ENCODE data around the gene PRKX.
"Not testable (repeated sequence)": the region's sequence is repeated elsewhere in the genome, so short reads cannot be mapped to it uniquely, and the experiment has no call there.

Gene PRKX

DNA sequence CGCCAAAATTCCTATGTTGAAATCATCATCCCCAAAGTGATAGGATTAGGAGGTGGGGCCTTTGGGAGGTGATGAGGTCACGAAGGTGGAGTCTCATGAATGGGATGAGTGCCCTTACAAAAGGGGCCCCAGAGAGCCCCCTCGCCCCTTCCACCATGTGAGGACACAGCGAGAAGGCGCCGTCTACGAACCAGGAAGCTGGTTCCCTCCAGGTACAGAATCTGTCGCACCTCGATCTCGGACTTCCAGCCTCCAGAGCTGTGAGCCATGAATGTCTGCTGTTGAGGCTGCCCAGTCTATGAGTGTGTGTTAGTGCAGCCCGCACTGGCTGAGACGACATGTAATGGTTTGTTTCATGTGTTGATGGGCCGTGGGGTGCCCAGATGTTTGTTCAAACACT is 60.3 kb downstream of the PRKX start:
- no peak for DNase-seq (ENCODE audit: low read depth)

DNA sequence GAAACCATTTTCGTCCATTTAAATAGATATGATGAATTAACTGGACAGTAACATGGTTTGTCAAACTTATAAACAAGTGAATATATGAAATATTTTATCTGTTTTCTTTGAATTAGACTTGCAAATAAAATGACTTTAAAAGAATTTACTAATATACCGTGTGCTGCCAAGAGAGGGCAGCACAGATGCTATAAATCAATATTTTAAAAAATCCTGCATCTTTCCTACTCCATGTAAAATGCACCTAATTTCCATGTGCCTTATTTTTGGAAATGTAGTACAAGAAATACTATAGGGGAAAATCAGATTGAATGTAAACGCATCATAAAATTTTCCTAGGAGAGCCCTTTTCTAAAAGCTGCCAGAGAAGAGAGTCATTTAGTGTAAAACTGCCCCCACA is 62.2 kb downstream of the PRKX start:
- DNase-seq (ENCODE audit: low read depth), result no peak

- no peak for DNase-seq (ENCODE audit: low read depth)
Observed at GRCh38 chrX:3648084-3648483, 65.4 kb downstream of the PRKX start.

GRCh38 chrX:3639858-3640631 is 73.4 kb downstream of the PRKX start:
- DNase-seq (ENCODE audit: low read depth), result not testable (repeated sequence)

GRCh38 chrX:3639236-3639635 is 74.2 kb downstream of the PRKX start:
- no peak for DNase-seq (ENCODE audit: low read depth)

- no peak for DNase-seq (ENCODE audit: low read depth)
Observed at GRCh38 chrX:3638280-3638873, 75.1 kb downstream of the PRKX start.

DNA sequence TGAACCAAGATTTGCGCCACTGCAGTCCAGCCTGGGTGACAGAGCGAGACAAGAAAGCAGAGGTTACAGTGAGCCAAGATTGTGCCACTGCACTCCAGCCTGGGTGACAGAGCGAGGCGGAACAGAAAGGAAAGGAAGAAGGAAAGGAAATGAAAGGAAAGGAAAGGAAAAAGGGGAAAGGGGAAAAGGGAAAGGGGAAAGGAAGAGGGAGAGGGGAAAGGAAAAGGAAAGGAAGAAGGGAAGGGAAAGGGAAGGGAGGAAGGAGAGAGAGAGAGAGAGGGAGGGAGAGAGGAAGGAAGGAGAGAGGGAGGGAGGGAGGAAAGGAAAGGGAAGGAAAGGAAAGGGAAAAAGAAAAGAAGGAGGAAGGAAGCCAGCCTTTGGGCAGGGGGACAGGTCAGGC is 76.6 kb downstream of the PRKX start:
- DNase-seq (ENCODE audit: low read depth), result no peak

- DNase-seq (ENCODE audit: low read depth), result no peak
Observed at GRCh38 chrX:3631196-3631595, 82.3 kb downstream of the PRKX start.

DNA sequence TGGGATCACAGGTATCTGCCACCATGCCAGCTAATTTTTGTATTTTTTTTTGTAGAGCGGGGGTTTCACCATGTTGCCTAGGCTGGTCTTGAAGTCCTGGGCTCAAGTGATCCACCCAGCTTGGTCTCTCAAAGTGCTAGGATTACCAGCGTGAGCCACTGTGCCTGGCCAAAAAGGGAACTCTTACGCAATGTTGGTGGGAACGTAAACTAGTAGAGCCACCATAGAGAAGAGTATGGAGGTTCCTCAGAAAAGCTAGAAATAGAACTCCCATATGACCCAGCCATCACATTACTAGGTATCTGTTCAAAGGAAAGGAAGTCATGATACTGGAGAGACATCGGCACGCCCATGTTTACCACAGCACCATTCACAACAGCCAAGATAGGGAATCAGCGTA is 85.9 kb downstream of the PRKX start:
- no peak for DNase-seq (ENCODE audit: low read depth)

DNA sequence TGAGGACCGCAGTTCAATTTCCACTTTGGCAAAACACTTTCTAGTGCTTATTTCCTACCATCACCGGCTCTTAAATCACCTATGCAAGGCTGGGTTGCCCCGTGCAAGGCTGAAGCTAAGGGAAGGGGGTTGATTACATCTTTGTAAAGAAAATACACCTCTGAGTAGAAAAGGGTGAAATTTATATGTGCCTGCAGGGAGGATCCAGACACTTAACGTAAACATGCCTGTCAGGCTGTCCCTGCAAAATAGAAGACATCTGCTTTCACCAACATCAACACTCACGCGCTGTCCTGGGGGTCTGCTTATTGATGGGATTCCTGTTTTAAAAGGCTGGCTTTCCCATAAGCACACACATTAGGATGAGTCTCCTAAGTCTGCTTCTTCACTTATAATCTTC is 92.0 kb downstream of the PRKX start:
- DNase-seq (ENCODE audit: low read depth), result no peak

DNA sequence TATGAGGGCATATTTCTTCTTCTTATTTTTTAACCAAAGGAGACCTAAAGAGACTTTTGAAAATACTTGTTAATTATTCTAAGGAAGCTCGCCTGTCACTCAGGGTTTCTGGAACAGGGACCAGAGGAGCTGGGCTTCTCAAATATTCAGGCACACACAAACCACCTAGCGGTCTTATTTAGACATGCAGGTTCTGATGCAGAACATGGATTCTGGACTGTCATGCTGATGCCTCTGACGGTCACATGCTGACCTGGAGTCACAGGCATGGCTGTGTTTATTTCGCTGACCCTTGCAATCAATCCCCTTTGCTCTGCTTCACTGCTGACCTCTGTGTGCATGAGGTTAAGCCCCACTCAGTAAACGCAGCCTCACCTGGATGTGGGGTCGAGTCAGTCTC is 101.7 kb downstream of the PRKX start:
- DNase-seq (ENCODE audit: low read depth), result not testable (repeated sequence)

DNA sequence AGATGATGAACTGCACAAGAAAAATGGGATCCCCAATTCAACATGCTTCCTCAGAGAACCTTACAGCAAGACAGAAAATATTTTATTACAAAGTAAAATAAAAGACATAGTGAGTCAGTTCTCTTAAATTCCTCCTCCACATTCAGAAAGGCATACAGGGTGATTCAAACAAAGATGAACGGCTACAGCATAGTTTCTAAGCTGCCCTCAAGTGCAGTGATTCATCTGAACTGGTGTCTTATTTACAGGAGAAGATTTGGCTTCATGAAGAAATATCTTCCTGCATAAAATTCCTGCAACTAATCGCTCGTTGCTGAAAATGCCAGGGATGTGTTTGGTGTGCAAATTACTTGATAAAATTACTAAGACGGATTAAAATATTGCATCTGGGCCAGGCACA is 103.6 kb downstream of the PRKX start:
- DNase-seq (ENCODE audit: low read depth), result no peak

- no peak for DNase-seq (ENCODE audit: low read depth)
Observed at GRCh38 chrX:3603026-3603661, 110.3 kb downstream of the PRKX start.

- no peak for DNase-seq (ENCODE audit: low read depth)
Observed at GRCh38 chrX:3599802-3600430, 113.5 kb downstream of the PRKX start.

- DNase-seq (ENCODE audit: low read depth), result no peak
Observed at GRCh38 chrX:3598709-3599108, 114.7 kb downstream of the PRKX start.

- no peak for DNase-seq (ENCODE audit: low read depth)
Observed at GRCh38 chrX:3598046-3598605, 115.3 kb downstream of the PRKX start.

DNA sequence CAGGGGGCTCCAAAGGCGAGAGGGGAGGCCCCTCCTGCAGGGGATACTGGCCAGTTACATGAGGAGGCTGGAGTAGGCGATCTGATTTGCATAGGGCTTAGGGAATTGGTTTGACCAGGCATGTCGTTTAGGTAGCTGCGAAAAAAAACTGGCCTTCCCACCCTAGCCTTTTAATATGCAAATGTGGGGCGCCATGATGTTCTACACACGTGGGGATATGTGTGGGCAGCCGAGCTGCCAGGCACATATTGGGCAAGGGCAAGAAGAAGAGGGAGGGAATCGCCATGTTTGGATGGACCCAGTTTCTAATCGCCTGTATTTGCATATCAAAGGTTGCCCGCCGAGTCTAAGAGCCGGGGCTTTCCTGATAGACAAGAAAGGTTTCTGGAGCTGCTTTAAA is 121.3 kb downstream of the PRKX start:
- no peak for DNase-seq (ENCODE audit: low read depth)

GRCh38 chrX:3589474-3589873 is 124.0 kb downstream of the PRKX start:
- DNase-seq (ENCODE audit: low read depth), result no peak

DNA sequence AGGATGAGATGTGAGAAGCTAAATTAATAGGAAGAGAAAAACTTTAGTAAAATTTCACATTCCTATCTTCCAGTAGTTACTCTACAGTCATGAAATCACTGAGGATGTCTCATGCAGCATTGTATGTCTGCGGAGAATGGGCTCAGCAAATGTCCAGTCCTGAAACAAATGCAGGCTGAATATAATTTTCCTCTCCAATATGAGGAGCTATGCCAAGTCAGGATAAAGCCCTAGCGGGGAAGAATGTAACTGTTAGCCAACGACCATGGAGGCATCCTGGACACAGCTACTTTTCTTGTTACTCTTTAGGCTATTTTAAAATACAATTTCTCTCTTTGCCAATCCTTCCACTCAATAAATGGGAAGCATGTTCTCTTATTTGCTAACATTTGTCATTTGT is 127.7 kb downstream of the PRKX start:
- DNase-seq (ENCODE audit: low read depth), result no peak

DNA sequence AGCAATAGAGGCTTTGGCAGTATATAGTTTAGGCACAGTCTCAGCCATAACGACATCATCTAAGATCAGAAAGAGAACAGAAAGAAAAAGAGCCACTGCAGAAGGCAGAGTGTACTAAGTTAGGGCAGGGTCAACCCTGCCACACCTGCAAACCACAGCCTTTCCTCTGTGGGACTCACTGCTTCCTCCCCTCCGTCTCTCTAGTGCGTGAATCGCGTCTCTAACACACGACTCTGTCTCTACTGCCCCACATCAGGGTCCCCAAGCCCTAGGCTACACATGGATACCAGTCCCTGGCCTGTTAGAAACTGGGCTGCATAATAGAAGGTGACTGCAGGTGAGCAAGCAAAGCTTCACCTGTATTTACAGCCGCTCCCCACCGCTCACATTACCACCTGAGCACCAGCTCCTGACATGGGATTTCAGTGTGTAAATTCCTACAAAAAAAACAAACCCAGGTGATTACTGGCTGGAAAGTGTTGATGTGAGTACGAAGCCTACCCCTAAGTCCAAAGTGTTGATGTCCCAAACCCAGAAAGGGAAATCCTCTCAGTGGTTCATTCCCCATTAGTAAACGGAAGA is 128.9 kb downstream of the PRKX start:
- DNase-seq (ENCODE audit: low read depth), result no peak

GRCh38 chrX:3582451-3582850 is 131.0 kb downstream of the PRKX start:
- no peak for DNase-seq (ENCODE audit: low read depth)

- no peak for DNase-seq (ENCODE audit: low read depth)
Observed at GRCh38 chrX:3581609-3582108, 131.8 kb downstream of the PRKX start.

Data from stimulated activated CD8-positive, alpha-beta memory T cell treated with anti-CD3 and anti-CD28 coated beads, Interleukin-12 subunit alpha, Interleukin-12 subunit beta, amount 100 ng/mL, for 4 hours (primary cell).